ENCODE measurements around the gene HOXA13.

The HOXA13 gene

DNA sequence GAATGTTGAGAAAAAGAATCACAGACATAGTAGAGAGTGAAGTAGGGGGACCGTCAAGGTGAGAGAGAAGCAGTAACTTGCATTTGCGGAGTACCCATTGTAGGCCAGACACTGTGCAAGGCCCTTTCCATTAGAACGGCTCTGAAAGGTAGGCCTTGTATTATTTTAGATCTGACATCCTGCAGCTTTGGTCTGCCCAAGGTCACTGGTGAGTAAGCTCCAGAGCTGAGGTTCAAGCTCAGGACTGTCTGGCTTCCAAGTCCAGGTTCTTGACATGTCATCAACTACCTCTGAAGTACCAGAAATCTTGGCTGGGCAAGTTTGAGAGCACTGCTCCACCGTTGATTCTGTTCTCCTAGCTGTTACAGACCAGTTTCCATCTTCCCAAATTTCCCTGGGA, 29.6 kb upstream of the HOXA13 start:
- TF ChIP-seq TAF1 (IDR thresholded peaks at IDR 0.05; ENCODE audit: borderline replicate concordance, low read depth, low read length) (no peak), POLR2A (IDR thresholded peaks at IDR 0.05; ENCODE audit: low read depth, low read length) (no peak), POLR2AphosphoS5 (IDR thresholded peaks at IDR 0.05; ENCODE audit: low read depth, low read length) (no peak)
- DNase-seq (ENCODE audit: insufficient read length) (no peak), FAIRE-seq (no peak)

DNA sequence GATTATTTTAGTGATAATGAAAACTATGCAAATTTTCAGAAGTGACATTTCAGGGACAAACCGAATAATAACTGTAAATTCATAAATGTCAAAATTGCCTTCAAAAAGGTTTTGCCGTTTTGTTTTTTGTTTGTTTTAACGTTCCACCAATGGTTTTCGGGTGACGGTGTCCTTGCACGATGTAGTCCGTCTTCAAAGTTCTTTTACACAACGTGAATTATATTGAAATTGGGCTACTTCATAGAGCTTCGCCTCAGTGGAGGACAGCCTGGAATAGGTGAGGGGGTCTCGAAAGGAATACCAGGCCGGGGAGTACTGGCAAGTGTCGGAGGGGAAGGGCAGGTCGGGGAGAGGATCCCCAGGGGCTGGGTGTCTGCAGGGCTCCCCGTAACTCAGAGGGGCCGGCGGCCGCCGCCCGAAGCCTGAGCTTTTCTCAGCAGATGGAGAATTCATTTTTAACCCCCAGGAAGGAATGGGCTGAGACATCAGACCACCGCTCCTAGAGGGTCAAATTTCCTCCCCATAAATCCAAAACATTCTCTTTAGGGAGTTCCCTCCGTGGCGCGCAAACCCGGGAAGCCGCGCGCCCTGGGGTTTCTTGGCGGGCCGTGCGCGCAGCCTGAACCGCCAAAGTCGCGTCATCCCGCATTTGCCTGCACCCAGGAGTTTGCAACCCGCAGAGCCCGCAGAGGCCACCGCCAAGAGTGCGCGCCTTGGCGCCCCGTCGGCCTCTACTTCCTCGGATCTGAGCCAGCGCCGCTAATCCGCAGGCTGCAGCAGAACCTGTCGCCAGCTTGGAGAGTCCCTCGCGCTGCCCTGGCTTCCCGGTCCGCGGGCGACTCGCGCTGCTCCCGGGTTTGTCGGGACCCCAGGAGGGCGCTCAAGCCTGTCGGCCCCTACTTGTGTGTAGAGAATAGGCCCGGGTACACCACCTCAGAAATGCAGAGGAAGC, 25.4 kb upstream of the HOXA13 start:
- DNase-seq (ENCODE audit: insufficient read length), result no peak
- TF ChIP-seq TAF1 (IDR thresholded peaks at IDR 0.05; ENCODE audit: borderline replicate concordance, low read depth, low read length), result no peak
- no peak for TF ChIP-seq POLR2A (IDR thresholded peaks at IDR 0.05; ENCODE audit: low read depth, low read length)
- no peak for TF ChIP-seq POLR2AphosphoS5 (IDR thresholded peaks at IDR 0.05; ENCODE audit: low read depth, low read length)
- no peak for FAIRE-seq

DNA sequence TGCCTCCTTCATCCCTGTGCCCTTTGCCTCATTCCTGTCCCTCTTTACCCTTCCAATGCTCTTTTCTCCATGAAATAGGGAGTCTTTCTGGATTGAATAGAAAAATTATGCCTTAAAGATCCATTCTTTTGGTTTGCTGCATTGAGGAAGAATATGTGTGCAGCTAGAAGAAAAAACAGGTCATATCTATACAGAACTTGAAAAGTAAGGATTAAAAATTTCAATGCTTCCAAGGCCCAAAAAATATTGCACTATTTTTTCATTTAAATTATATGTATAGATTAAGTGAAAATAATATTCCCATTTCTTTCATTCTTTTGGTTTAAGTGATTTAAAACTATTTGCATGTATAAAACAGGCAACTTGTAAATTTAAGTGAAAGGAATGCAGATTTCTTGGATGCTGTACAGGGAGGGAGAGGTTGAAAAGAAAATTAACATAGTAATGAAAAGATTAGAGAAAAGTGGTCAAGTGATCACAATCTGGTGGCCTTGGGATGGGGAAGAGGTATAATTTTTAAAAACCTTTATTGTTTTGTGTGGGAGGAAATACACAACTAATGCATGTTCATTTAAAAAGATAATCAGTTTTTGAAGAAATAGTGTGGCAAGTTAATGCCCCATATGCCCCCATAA, 24.2 kb upstream of the HOXA13 start:
- no peak for DNase-seq (ENCODE audit: insufficient read length)
- TF ChIP-seq POLR2AphosphoS5 (IDR thresholded peaks at IDR 0.05; ENCODE audit: low read depth, low read length) (no peak), POLR2A (IDR thresholded peaks at IDR 0.05; ENCODE audit: low read depth, low read length) (no peak), TAF1 (IDR thresholded peaks at IDR 0.05; ENCODE audit: borderline replicate concordance, low read depth, low read length) (no peak)
- no peak for FAIRE-seq

DNA sequence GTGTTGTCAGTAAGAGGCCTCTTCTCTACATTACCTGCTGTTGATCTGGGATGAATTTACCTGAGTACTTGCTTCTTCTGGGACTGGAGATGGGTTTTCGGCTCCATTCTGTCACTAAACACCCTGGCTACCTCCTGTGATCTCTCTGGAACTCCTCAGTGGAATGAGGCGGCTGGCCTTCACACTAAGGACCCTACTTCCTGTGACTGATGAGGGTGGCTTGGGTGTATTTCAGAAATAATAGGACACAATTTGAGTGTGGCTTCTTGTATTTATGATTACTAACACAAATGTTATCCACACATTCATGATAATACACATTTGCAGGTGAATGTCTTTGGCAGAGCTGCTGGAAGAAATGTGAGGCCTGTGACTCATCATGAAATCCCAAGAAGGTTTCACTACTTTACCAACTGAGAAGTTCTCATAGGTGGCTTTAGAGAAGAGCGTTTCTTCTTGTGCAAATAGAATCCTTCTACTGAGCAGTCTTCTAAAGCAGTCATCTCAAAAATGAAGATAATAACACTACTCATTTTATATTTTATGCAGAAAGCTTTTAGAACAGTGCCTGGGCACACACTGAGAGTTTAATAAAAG, 21.4 kb upstream of the HOXA13 start:
- DNase-seq (ENCODE audit: insufficient read length) (no peak), FAIRE-seq (no peak)

DNA sequence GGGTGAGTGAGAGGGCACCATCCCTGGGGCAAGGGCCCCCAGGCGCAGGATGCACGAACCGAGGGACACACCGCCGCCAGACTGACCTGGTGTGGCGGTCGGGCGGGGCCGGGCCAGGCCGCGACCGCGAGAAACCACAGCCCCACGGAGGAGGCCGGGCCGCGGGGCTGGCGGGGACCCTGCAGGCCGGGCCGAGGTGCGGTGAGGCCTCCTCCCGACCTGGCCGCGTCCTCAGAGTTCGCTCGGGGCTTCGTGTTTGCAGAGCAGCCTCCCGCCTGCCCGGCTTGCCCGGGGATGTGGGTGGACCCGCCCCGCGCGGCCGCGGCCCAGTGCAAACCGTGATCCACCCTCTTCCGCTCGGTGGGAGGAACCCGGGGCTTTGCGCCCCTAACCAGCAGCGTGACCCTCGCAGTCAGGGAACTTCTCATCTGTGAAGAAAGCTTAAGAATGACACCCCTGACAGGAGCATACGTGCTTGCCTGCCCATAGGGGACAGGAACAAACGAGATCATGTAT, 20.6 kb upstream of the HOXA13 start:
- no peak for TF ChIP-seq TAF1 (IDR thresholded peaks at IDR 0.05; ENCODE audit: borderline replicate concordance, low read depth, low read length)
- DNase-seq (ENCODE audit: insufficient read length) (no peak), FAIRE-seq (no peak)

More for the DNA sequence above, 21.4 kb upstream of the HOXA13 start:
- TF ChIP-seq POLR2A (IDR thresholded peaks at IDR 0.05; ENCODE audit: low read depth, low read length), result no peak
- TF ChIP-seq TAF1 (IDR thresholded peaks at IDR 0.05; ENCODE audit: borderline replicate concordance, low read depth, low read length), result no peak
- no peak for TF ChIP-seq POLR2AphosphoS5 (IDR thresholded peaks at IDR 0.05; ENCODE audit: low read depth, low read length)

DNA sequence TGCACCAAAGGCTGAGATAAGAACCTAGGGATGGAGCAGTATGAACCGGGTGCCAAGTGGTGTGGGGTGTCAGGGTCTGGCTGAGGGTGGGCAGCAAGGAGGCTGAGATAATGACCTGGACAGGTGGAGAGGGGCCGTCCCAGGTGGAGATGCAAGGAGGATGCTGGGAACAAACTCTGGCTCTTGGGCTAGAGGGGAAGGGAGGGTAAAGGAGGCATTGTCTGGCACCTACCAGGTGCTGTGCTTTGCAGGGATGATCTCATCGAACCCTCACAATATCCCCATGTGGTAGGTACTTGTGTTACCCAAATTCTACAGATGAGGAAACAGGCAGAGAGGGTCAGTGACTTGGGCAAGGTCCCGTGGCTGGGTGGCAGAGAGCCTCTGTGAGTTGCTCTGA, 19.9 kb upstream of the HOXA13 start:
- TF ChIP-seq POLR2A (IDR thresholded peaks at IDR 0.05; ENCODE audit: low read depth, low read length) (no peak), POLR2AphosphoS5 (IDR thresholded peaks at IDR 0.05; ENCODE audit: low read depth, low read length) (no peak), TAF1 (IDR thresholded peaks at IDR 0.05; ENCODE audit: borderline replicate concordance, low read depth, low read length) (no peak)
- FAIRE-seq (no peak), DNase-seq (ENCODE audit: insufficient read length) (no peak)

DNA sequence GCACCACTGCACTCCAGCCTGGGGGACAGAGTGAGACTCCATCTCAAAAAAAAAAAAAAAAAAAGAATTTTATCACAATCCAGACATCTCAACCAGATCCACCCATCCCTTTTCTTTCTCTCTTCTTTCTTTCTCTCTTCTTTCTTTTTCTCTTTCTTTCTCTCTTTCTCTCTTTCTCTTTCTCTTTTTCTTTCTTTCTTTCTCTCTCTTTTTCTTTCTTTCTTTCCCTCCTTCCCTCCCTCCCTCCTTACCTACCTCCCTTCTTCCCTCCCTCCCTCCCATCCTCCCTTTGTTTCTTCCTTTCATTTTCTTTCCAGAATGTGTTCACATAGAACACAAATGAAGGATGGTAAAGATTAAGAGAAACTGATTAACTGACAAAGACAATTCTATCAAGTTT, 18.1 kb upstream of the HOXA13 start:
- FAIRE-seq (no peak), DNase-seq (ENCODE audit: insufficient read length) (no peak)
- TF ChIP-seq TAF1 (IDR thresholded peaks at IDR 0.05; ENCODE audit: borderline replicate concordance, low read depth, low read length) (no peak), POLR2A (IDR thresholded peaks at IDR 0.05; ENCODE audit: low read depth, low read length) (no peak)

DNA sequence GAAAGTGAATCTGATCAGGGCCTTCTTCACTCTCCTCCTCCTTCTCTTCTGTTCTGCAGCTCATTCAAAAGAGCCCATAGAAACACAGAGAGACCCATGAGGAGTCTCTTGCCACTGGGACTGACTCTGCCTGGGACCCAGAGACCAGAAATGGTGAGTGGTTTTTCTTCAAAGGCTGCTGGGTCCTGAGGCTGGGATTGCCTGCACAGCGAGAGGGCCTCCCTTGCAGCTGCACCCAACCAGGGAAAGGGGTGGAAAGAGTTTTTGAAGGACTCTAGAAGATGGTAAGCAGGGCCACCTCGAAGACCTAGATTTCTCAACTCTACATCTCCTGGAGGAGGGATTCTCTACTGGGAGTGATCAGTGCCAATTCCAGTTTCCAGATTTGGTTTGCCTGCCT, 15.5 kb upstream of the HOXA13 start:
- no peak for TF ChIP-seq TAF1 (IDR thresholded peaks at IDR 0.05; ENCODE audit: borderline replicate concordance, low read depth, low read length)
- no peak for TF ChIP-seq POLR2AphosphoS5 (IDR thresholded peaks at IDR 0.05; ENCODE audit: low read depth, low read length)
- no peak for TF ChIP-seq POLR2A (IDR thresholded peaks at IDR 0.05; ENCODE audit: low read depth, low read length)
- DNase-seq (ENCODE audit: insufficient read length) (no peak), FAIRE-seq (no peak)

DNA sequence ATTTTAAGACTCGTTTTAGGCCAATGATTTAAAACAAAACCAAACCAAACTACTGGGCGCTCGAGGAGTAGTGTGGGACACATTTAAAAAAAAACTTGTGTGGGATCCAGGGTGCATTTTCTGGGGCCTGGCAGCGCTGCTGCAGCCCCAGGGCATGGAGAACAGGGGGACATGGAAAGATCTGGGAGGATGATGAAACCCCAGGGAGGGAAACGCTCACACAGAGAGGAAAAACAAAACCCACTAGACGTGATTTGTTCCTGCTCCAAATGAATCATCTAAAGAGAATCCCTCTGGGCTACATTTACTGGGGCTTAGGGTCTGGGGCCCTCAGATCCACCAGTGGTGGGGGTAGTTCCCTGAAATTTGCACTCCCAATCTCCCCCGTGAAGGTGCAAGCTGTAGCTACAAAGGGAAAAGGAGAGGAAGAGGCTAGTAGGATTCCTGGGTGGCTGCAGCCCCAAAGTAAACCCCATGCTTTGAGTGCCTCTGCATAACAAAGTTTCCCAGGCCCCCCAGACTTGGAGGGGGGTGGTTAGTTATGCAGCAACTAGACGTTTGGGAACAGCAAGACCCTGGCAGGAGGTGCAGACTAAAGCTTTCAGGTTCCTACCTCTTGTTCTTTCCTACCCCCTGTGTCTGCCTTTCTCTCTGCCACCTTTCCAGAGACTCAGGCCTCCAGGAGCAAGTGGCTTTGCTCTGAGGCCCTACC, 14.5 kb upstream of the HOXA13 start:
- no peak for FAIRE-seq

DNA sequence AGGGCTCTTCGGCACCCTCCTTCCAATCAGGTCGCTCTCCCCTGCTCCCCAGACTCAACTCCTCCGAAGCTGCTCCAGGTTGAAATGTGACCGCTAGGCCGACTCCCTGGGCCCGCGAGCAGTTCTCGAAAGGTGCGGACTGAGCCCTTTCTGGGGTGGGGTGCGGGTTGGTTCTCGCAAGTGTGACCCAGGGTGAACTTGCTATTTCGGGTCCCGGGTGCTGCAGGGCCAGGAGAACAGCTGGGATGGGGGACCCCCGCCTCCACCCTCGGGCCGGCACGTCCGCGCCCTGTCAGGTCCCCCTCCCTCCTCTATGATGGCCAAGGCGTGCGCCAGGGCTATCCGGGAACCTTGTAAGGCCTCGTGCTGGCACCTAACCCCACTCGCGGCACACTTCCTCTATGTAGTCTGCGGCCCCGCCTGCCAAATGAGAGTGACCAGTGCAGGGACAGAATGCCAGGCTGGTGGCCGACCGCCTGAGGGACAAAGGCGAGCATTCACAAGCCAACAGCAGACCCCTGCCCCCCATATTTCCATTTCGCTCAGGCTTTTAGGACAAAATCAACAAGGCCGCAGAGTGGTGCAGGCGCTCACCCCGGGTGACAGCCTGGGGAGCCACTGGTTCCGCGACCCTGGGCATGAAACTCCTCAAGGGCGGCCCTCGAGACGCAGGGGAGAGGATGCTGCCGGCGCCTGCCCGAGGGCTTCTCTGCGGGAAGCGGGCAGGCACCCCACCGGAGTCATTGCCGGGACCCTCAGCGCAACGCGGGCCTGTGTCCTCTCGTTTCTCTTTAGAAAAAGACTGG, 13.7 kb upstream of the HOXA13 start:
- no peak for TF ChIP-seq TAF1 (IDR thresholded peaks at IDR 0.05; ENCODE audit: borderline replicate concordance, low read depth, low read length)
- TF ChIP-seq POLR2A (IDR thresholded peaks at IDR 0.05; ENCODE audit: low read depth, low read length), result no peak
- TF ChIP-seq POLR2AphosphoS5 (IDR thresholded peaks at IDR 0.05; ENCODE audit: low read depth, low read length), result no peak
- no peak for FAIRE-seq
- DNase-seq (ENCODE audit: insufficient read length), result no peak

More for the DNA sequence above, 14.5 kb upstream of the HOXA13 start:
- no peak for DNase-seq (ENCODE audit: insufficient read length)
- TF ChIP-seq POLR2AphosphoS5 (IDR thresholded peaks at IDR 0.05; ENCODE audit: low read depth, low read length) (no peak), POLR2A (IDR thresholded peaks at IDR 0.05; ENCODE audit: low read depth, low read length) (no peak)
